Activated B cell treated with CpG ODN at 0.5 μM for 24 hours (primary cell): Measurements from ENCODE around the gene MTHFR. TPM values are rescaled to one million over a fixed set of nuclear protein-coding genes. Genes with fewer than 3 reads are reported as not detected.

Experiments used
- ATAC-seq: fragments of 200-7000 bp; cut with Tn5 transposase; one replicate; pipeline ENCODE4 v1.10.0; 2021; ENCODE audit warnings: low read depth, mild to moderate bottlenecking, moderate library complexity
- CTCF ChIA-PET: fragments of 350-600 bp; sonication (Branson Sonifier 250); formaldehyde crosslinking; loops from one replicate; lab custom pipeline; 2021; ENCODE audit warnings: antibody characterized with exemption; lab: Charles Lee
- POLR2A ChIA-PET: fragments of 350-600 bp; sonication (Branson Sonifier 250); formaldehyde crosslinking; loops from one replicate; lab custom pipeline; 2021; ENCODE audit warnings: antibody characterized with exemption; lab: Charles Lee
- DNase-seq: peaks from one replicate; pipeline ENCODE4 v3.0.0; 2022
- H3K27ac Mint-ChIP-seq: one replicate; pipeline ENCODE4 v1.8.0; 2020; ENCODE audit warnings: mixed read lengths
- H3K27me3 Mint-ChIP-seq: one replicate; pipeline ENCODE4 v1.8.0; 2021; ENCODE audit warnings: mixed read lengths
- H3K36me3 Mint-ChIP-seq: one replicate; pipeline ENCODE4 v1.8.0; 2021; ENCODE audit warnings: low read depth, mixed read lengths
- H3K4me1 Mint-ChIP-seq: one replicate; pipeline ENCODE4 v1.8.0; 2021; ENCODE audit warnings: mixed read lengths
- H3K4me3 Mint-ChIP-seq: one replicate; pipeline ENCODE4 v1.8.0; 2020; ENCODE audit warnings: mild to moderate bottlenecking, mixed read lengths
- H3K9me3 Mint-ChIP-seq: one replicate; pipeline ENCODE4 v1.8.0; 2020; ENCODE audit warnings: mixed read lengths
- intact Hi-C: fragments of 100-400 bp; cut with micrococcal nuclease; formaldehyde crosslinking; loops from one replicate; pipeline ENCODE4 v1.15.1; 2024
- total RNA-seq: library from RNA; stranded (reverse); gene quantifications from 2 replicates; pipeline ENCODE4 v1.2.3, GENCODE V29; 2022
- TF ChIP-seq, protein P1 (sequence below): fragments of 200-600 bp; IDR thresholded peaks from one replicate; pipeline ENCODE4 v1.8.0; 2022; ENCODE audit warnings: antibody characterized with exemption, mild to moderate bottlenecking

Gene MTHFR
- total RNA-seq, 1 donor from 2014 or later: 56.9 TPM

DNA sequence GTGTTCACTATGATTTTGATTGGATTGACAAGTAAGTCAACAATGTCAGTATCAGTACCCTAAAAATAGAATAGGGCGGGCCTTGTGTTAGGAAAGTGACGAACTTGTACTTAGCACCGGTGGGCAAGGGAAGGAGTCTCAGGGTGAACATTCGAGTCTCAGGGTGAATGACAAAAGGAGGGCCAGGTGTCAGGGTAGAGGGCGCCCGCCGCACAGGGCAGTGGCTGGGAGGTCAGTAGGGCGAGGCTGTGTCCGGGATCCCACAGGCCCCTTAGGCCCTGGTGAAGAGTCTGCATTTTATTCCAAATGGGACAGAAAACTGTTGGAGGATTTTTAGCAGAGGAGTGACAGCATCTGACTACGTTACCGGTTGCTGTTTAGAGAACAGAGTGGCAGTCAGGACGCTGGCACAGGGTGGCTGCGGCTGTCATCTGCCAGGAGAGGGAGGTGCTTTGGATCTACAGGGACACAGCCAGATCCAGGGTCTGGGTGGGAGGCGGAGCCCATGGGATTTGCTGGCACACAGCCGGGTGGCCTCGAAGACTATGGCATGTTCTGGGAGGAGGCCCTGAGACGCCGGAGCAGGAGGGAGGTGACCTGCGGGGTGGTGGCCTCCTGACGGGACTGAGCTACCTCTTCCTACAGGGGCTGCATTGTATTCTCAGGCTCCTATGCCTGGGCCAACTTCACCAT lies 58.8 kb downstream of the MTHFR start:
- Mint-ChIP-seq H3K36me3 (peaks cover 20% of the 10 kb centered on the region), H3K27ac (no peak overlapping the region), H3K4me1 (peaks cover 10% of the 10 kb centered on the region), H3K27me3 (no peaks in the 10 kb centered on the region), H3K9me3 (no peaks in the 10 kb centered on the region), H3K4me3 (no peak overlapping the region)
- intact Hi-C loops: no loop called here
- TF ChIP-seq, protein P1, sequence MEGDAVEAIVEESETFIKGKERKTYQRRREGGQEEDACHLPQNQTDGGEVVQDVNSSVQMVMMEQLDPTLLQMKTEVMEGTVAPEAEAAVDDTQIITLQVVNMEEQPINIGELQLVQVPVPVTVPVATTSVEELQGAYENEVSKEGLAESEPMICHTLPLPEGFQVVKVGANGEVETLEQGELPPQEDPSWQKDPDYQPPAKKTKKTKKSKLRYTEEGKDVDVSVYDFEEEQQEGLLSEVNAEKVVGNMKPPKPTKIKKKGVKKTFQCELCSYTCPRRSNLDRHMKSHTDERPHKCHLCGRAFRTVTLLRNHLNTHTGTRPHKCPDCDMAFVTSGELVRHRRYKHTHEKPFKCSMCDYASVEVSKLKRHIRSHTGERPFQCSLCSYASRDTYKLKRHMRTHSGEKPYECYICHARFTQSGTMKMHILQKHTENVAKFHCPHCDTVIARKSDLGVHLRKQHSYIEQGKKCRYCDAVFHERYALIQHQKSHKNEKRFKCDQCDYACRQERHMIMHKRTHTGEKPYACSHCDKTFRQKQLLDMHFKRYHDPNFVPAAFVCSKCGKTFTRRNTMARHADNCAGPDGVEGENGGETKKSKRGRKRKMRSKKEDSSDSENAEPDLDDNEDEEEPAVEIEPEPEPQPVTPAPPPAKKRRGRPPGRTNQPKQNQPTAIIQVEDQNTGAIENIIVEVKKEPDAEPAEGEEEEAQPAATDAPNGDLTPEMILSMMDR: no peak
- no peak for ATAC-seq
- no peak for DNase-seq
- POLR2A ChIA-PET: no interaction called here
- CTCF ChIA-PET: no interaction called here

DNA sequence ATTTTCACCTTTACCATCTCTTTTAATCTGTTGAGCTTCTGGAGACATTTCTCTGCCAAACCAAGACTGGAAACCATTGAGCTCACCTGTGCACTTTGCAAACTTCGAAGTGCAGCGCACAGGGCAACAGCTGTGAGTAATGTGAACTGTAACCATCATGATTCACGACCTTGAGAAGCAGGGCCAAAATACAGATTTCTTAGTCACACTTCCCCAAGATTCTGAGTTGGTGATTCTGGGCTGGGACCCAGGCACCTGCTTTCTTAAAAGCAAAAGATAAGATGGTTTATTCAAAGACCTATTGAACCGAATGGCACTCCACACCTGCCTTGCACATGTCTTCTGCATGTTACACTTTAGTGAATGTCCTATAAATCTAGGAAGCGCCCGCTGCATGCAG lies 59.7 kb downstream of the MTHFR start:
- Mint-ChIP-seq H3K4me1 (peaks cover 16% of the 10 kb centered on the region), H3K4me3 (no peak overlapping the region), H3K9me3 (no peaks in the 10 kb centered on the region), H3K27ac (no peak overlapping the region), H3K27me3 (no peaks in the 10 kb centered on the region), H3K36me3 (peaks cover 20% of the 10 kb centered on the region)
- ChIA-PET CTCF (no interaction called here), POLR2A (no interaction called here)
- intact Hi-C loops: no loop called here
- TF ChIP-seq, protein P1: no peak
- no peak for ATAC-seq
- DNase-seq: no peak

DNA sequence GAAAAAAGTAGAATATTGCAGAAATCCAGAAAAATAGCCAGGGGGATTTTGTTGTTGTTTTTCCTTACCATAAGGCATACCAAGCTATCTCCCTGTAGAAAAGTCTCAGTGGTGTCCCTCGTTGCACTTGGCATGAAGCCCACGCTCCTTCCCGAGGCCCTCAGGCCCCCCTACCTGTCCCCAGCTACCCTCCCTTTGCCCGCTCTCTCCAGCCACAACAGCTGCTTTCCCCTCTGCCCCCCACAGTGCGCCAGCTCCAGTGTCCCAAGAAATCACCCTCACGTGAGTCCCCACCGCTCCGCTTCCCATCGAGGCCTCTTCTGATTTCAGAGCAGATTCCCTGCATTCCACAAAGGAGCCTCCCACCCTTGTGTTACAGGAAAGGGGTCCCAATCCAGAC lies 61.5 kb downstream of the MTHFR start:
- POLR2A ChIA-PET: no interaction called here
- intact Hi-C loops: no loop called here

DNA sequence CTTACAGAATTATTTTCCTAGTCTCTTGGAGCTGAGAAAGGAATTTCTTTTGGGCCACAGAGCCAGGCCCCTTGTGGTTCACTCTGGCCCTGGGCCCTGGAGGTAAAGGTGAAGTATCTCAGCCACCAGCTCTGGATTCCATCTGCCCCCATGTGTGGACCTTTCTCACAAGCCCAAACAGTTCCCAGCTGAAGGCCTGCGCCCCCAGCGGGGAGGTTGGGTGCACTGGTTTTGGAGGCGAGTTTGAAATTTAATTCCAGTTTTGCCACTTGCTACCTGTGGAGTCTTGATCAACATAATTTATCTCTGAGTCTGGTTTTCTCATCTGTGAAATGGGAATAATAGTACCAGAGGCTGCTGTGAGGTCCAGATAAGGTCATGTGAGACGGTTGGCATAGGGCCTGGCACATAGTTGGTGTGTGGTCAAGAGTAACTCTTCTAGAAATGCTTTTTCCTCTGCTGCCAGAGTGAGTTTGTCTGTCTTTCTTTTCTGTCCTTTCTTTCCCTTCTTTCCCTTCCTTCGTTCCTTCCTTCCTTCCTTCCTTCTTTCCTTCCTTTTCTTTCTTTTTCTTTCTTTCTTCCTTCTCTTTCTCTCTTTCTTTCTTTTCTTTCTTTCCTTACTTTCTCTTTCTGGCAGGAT lies 63.7 kb downstream of the MTHFR start:
- POLR2A ChIA-PET: interaction anchor here (1.2 kb wide), 1 partner anchor 22 kb away, joined by 3 read pairs; no protein-coding TSS in a partner anchor
- Mint-ChIP-seq H3K36me3 (peaks cover 12% of the 10 kb centered on the region), H3K4me3 (no peak overlapping the region), H3K4me1 (peaks cover 28% of the 10 kb centered on the region), H3K27ac (no peak overlapping the region), H3K27me3 (no peaks in the 10 kb centered on the region), H3K9me3 (no peaks in the 10 kb centered on the region)
- ATAC-seq: no peak
- no peak for DNase-seq
- intact Hi-C loops: no loop called here
- CTCF ChIA-PET: interaction anchor here (0.7 kb wide), 1 partner anchor 82 kb away, joined by 3 read pairs; no protein-coding TSS in a partner anchor
- TF ChIP-seq, protein P1: no peak

More for the DNA sequence above, 61.5 kb downstream of the MTHFR start:
- CTCF ChIA-PET: interaction anchor here (1.2 kb wide), 1 partner anchor 24 kb away, joined by 4 read pairs; no protein-coding TSS in a partner anchor
- DNase-seq (no peak), ATAC-seq (no peak)
- Mint-ChIP-seq H3K27me3 (no peaks in the 10 kb centered on the region), H3K9me3 (no peaks in the 10 kb centered on the region), H3K27ac (no peak overlapping the region), H3K36me3 (peaks cover 14% of the 10 kb centered on the region), H3K4me3 (no peak overlapping the region), H3K4me1 (peaks cover 24% of the 10 kb centered on the region)
- TF ChIP-seq, protein P1: no peak

DNA sequence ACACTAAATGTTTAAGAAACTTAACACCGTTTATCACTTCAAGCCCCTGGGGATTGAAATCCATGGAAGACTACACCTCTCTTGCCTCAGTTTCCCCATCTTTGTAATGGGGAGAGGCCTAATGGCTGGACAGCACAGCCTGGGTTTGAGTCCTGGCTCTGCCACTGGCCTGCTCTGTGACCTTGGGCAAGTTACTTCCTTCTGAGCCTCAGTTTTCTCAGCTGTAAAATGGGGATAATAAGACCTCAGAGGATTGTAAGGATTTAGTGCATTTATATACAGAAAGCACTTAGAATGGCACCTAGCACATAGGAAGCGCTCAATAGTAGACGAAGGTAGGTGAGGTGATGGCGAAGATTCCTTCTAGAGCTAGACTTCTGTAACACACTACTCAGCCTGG lies 64.3 kb downstream of the MTHFR start:
- Mint-ChIP-seq H3K27ac (no peak overlapping the region), H3K36me3 (peaks cover 7% of the 10 kb centered on the region), H3K4me1 (peaks cover 34% of the 10 kb centered on the region)

More for the DNA sequence above, 64.3 kb downstream of the MTHFR start:
- H3K4me3 Mint-ChIP-seq: no peak overlapping the region
- POLR2A ChIA-PET: interaction anchor here (1.2 kb wide), 1 partner anchor 22 kb away, joined by 3 read pairs; no protein-coding TSS in a partner anchor
- no peak for DNase-seq
- TF ChIP-seq, protein P1: no peak
- ATAC-seq: no peak
- CTCF ChIA-PET: no interaction called here
- H3K27me3 Mint-ChIP-seq: no peaks in the 10 kb centered on the region
- intact Hi-C loops: no loop called here
- H3K9me3 Mint-ChIP-seq: no peaks in the 10 kb centered on the region
